HFFc6 (cell line): Measurements from ENCODE around the gene RNF112. TPM values are rescaled to one million over a fixed set of nuclear protein-coding genes. Genes with fewer than 3 reads are reported as not detected.

Source experiments
- DNase-seq: peaks from one replicate; pipeline ENCODE4 v3.0.0-alpha.2; 2018
- H3K27ac Mint-ChIP-seq: 2 replicates; pipeline ENCODE4 v1.8.0; 2020; ENCODE audit warnings: mild to moderate bottlenecking, mixed read lengths
- H3K27me3 Mint-ChIP-seq: 2 replicates; pipeline ENCODE4 v1.8.0; 2021; ENCODE audit warnings: mild to moderate bottlenecking, moderate library complexity, mixed read lengths; ENCODE audit not compliant: insufficient read depth
- H3K36me3 Mint-ChIP-seq: 2 replicates; pipeline ENCODE4 v1.8.0; 2021; ENCODE audit warnings: low read depth, mixed read lengths
- H3K4me1 Mint-ChIP-seq: 2 replicates; pipeline ENCODE4 v1.8.0; 2020; ENCODE audit warnings: low read depth, mixed read lengths
- H3K4me3 Mint-ChIP-seq: 2 replicates; pipeline ENCODE4 v1.8.0; 2020; ENCODE audit warnings: mild to moderate bottlenecking, moderate library complexity, mixed read lengths
- H3K9me3 Mint-ChIP-seq: 2 replicates; pipeline ENCODE4 v1.8.0; 2020; ENCODE audit warnings: mild to moderate bottlenecking, mixed read lengths
- CTCF ChIP-seq: fragments of 200-600 bp; sonication (generic); IDR thresholded peaks from 2 replicates; pipeline ENCODE4 v1.5.0; 2021; ENCODE audit warnings: antibody characterized with exemption, mild to moderate bottlenecking
- long read RNA-seq: library from polyadenylated mRNA; unstranded; transcript quantifications from one replicate; pipeline ENCODE4 v2.0.0, GENCODE V29; 2019
- total RNA-seq, 6 experiments: library from RNA; stranded (reverse); fragmentation: NEBNext Ultra II Directional; extraction: Animal tissue kit (Norgen Biotek cat#: 25700); gene quantifications; 2 replicates in 1 of 6; 3 replicates in 5 of 6; pipeline ENCODE4 v1.2.3, GENCODE V29; 2021

RNF112 gene
- 1 to 10 TPM in 1 of 6 experiments, under 1 TPM in 5; 0.40 to 1.2 (median 0.73) TPM for total RNA-seq
- long read RNA-seq, result 0 reads

GRCh38 chr17:19410875-19411620 is at the start of gene RNF112:
Gene RNF112 (plus strand): TSS chr17:19411232. CDS start chr17:19411409, 177 bp downstream.
- peak; percentile 45 for DNase-seq
- H3K27ac Mint-ChIP-seq, result peak within 1 kb of the TSS; percentile 18; the same call in 1 of the 2 replicates
- TF ChIP-seq CTCF, result no peak
- peaks cover 24% of the 10 kb centered on the region for H3K4me1 Mint-ChIP-seq
- H3K36me3 Mint-ChIP-seq, result no peaks in the 10 kb centered on the region
- no peak within 1 kb of the TSS for H3K4me3 Mint-ChIP-seq
- no peaks in the 10 kb centered on the region for H3K9me3 Mint-ChIP-seq
- no peaks in the 10 kb centered on the region; the same call in 1 of the 2 replicates for H3K27me3 Mint-ChIP-seq

- H3K27ac Mint-ChIP-seq, result peak overlapping the region; percentile 87
- TF ChIP-seq CTCF, result no peak
- no peak for DNase-seq
- H3K4me3 Mint-ChIP-seq, result peak overlapping the region; percentile 94
- peaks cover 26% of the 10 kb centered on the region for H3K4me1 Mint-ChIP-seq
- no peaks in the 10 kb centered on the region for H3K9me3 Mint-ChIP-seq
- peaks cover 28% of the 10 kb centered on the region for H3K36me3 Mint-ChIP-seq
- peaks cover 4% of the 10 kb centered on the region for H3K27me3 Mint-ChIP-seq
Observed at GRCh38 chr17:19361326-19361725, 49.7 kb upstream of the RNF112 start.

- no peaks in the 10 kb centered on the region for H3K9me3 Mint-ChIP-seq
- H3K27ac Mint-ChIP-seq, result peak overlapping the region; percentile 87
- peaks cover 4% of the 10 kb centered on the region for H3K27me3 Mint-ChIP-seq
- peaks cover 25% of the 10 kb centered on the region for H3K36me3 Mint-ChIP-seq
- no peak for TF ChIP-seq CTCF
- peak overlapping the region; percentile 94 for H3K4me3 Mint-ChIP-seq
- H3K4me1 Mint-ChIP-seq, result peaks cover 26% of the 10 kb centered on the region
- no peak for DNase-seq
Observed at GRCh38 chr17:19361944-19362276, 49.1 kb upstream of the RNF112 start.

GRCh38 chr17:19362277-19363113 is 48.5 kb upstream of the RNF112 start, which contains the start of gene B9D1:
Gene B9D1 (minus strand): TSS chr17:19362723. CDS start chr17:19362569, 154 bp downstream.
- H3K4me1 Mint-ChIP-seq, result peaks cover 26% of the 10 kb centered on the region
- peak within 1 kb of the TSS; percentile 94 for H3K4me3 Mint-ChIP-seq
- peak; percentile 99 for TF ChIP-seq CTCF
- H3K27me3 Mint-ChIP-seq, result peaks cover 4% of the 10 kb centered on the region
- H3K27ac Mint-ChIP-seq, result peak within 1 kb of the TSS; percentile 87
- DNase-seq, result peak; percentile 90
- H3K9me3 Mint-ChIP-seq, result no peaks in the 10 kb centered on the region
- H3K36me3 Mint-ChIP-seq, result peaks cover 19% of the 10 kb centered on the region

- Mint-ChIP-seq H3K36me3 (peaks cover 16% of the 10 kb centered on the region), H3K4me1 (peaks cover 27% of the 10 kb centered on the region), H3K4me3 (peak overlapping the region; percentile 94), H3K27ac (no peak overlapping the region), H3K27me3 (peaks cover 4% of the 10 kb centered on the region), H3K9me3 (no peaks in the 10 kb centered on the region)
- DNase-seq, result no peak
- peak; percentile 52 for TF ChIP-seq CTCF
Observed at GRCh38 chr17:19363114-19363438, 48.0 kb upstream of the RNF112 start.
